ENCODE measurements around the gene ALKBH8. TPM values are rescaled to one million over a fixed set of nuclear protein-coding genes. Genes with fewer than 3 reads are reported as not detected.
"Not testable (repeated sequence)": the region's sequence is repeated elsewhere in the genome, so short reads cannot be mapped to it uniquely, and the experiment has no call there.

The ALKBH8 gene
- total RNA-seq, 4 donors from 2014 or later: 4.1 to 5.8 (median 5.4) TPM

- H3K27me3 ChIP-seq: no peaks in the 10 kb centered on the region
- H3K36me3 ChIP-seq: peaks cover 0 to 23% (median 6%) of the 10 kb centered on the region in 4 donors
- no peaks in the 10 kb centered on the region for H3K9me3 ChIP-seq
- TF ChIP-seq POLR2AphosphoS5 (IDR thresholded peaks at IDR 0.05) (no peak), POLR2A (IDR thresholded peaks at IDR 0.05; ENCODE audit: low read depth) (no peak), CTCF (IDR thresholded peaks at IDR 0.05) (no peak), EP300 (IDR thresholded peaks at IDR 0.05) (no peak)
- WGBS: 77% methylated on average over 1 of the region's 1 CpG
- H3K4me3 ChIP-seq: no peak overlapping the region
- H3K4me1 ChIP-seq: no peaks in the 10 kb centered on the region
- H3K27ac ChIP-seq (replicated peaks in 1 of 4): no peak overlapping the region
- intact Hi-C loops (cut with DNase I): no loop called here
- no peak for DNase-seq (ENCODE audit: extremely low spot score)
These were observed 20.4 kb downstream of the ALKBH8 start for GRCh38 chr11:107545101-107545514.

GRCh38 chr11:107538821-107539220 lies 26.7 kb downstream of the ALKBH8 start:
- H3K27ac ChIP-seq (replicated peaks in 1 of 4): no peak overlapping the region
- H3K4me3 ChIP-seq: no peak overlapping the region
- peaks cover 0 to 33% (median 14%) of the 10 kb centered on the region in 4 donors for H3K36me3 ChIP-seq
- no peaks in the 10 kb centered on the region for H3K4me1 ChIP-seq
- H3K27me3 ChIP-seq: no peaks in the 10 kb centered on the region
- 63% methylated on average over 3 of the region's 3 CpGs for WGBS
- no peak for DNase-seq (ENCODE audit: extremely low spot score)
- no peaks in the 10 kb centered on the region for H3K9me3 ChIP-seq
- TF ChIP-seq CTCF (IDR thresholded peaks at IDR 0.05): no peak
- intact Hi-C loops (cut with DNase I): no loop called here

GRCh38 chr11:107538239-107538638 lies 27.3 kb downstream of the ALKBH8 start:
- Histone ChIP-seq H3K27ac (replicated peaks in 1 of 4) (no peak overlapping the region), H3K4me3 (no peak overlapping the region), H3K9me3 (no peaks in the 10 kb centered on the region), H3K4me1 (no peaks in the 10 kb centered on the region), H3K36me3 (peaks cover 0 to 33% (median 14%) of the 10 kb centered on the region in 4 donors), H3K27me3 (no peaks in the 10 kb centered on the region)
- intact Hi-C loops (cut with DNase I): no loop called here
- DNase-seq (ENCODE audit: extremely low spot score): no peak
- TF ChIP-seq POLR2AphosphoS5 (IDR thresholded peaks at IDR 0.05) (no peak), POLR2A (IDR thresholded peaks at IDR 0.05; ENCODE audit: low read depth) (no peak)

GRCh38 chr11:107537155-107537554 lies 28.4 kb downstream of the ALKBH8 start:
- peaks cover 0 to 29% (median 15%) of the 10 kb centered on the region in 4 donors for H3K36me3 ChIP-seq
- intact Hi-C loops (cut with DNase I); H3K27me3 ChIP-seq; H3K9me3 ChIP-seq; H3K4me1 ChIP-seq; H3K4me3 ChIP-seq; DNase-seq (ENCODE audit: extremely low spot score); H3K27ac ChIP-seq (replicated peaks in 1 of 4): not testable (repeated sequence)

GRCh38 chr11:107526197-107526596 lies 39.3 kb downstream of the ALKBH8 start:
- Histone ChIP-seq H3K27ac (replicated peaks in 1 of 4) (no peak overlapping the region), H3K4me1 (no peaks in the 10 kb centered on the region), H3K4me3 (no peak overlapping the region), H3K27me3 (no peaks in the 10 kb centered on the region), H3K9me3 (peaks cover 0 to 7% (median 0%) of the 10 kb centered on the region in 4 donors), H3K36me3 (peaks cover 4 to 28% (median 18%) of the 10 kb centered on the region in 4 donors)
- TF ChIP-seq EP300 (IDR thresholded peaks at IDR 0.05): no peak
- no peak for TF ChIP-seq POLR2AphosphoS5 (IDR thresholded peaks at IDR 0.05)
- TF ChIP-seq CTCF (IDR thresholded peaks at IDR 0.05): no peak
- TF ChIP-seq POLR2A (IDR thresholded peaks at IDR 0.05; ENCODE audit: low read depth): no peak
- intact Hi-C loops (cut with DNase I): no loop called here
- 95% methylated on average over 3 of the region's 3 CpGs for WGBS
- DNase-seq (ENCODE audit: extremely low spot score): no peak

GRCh38 chr11:107508858-107509244 lies 56.7 kb downstream of the ALKBH8 start:
- Histone ChIP-seq H3K27ac (replicated peaks in 1 of 4) (no peak overlapping the region), H3K4me1 (peaks cover 0 to 17% (median 8%) of the 10 kb centered on the region in 4 donors), H3K9me3 (no peaks in the 10 kb centered on the region), H3K27me3 (no peaks in the 10 kb centered on the region), H3K4me3 (no peak overlapping the region), H3K36me3 (peaks cover 0 to 32% (median 18%) of the 10 kb centered on the region in 4 donors)
- TF ChIP-seq POLR2AphosphoS5 (IDR thresholded peaks at IDR 0.05): no peak
- TF ChIP-seq CTCF (IDR thresholded peaks at IDR 0.05): no peak
- TF ChIP-seq POLR2A (IDR thresholded peaks at IDR 0.05; ENCODE audit: low read depth): no peak
- TF ChIP-seq EP300 (IDR thresholded peaks at IDR 0.05): no peak
- DNase-seq (ENCODE audit: extremely low spot score): no peak
- 94% methylated on average over 2 of the region's 2 CpGs for WGBS
- intact Hi-C loops (cut with DNase I): no loop called here

Data from esophagus muscularis mucosa (tissue), 4 donors.